GM12873 (cell line): ENCODE data around the gene EIF1AD.

Experiments used
- CTCF ChIP-seq: IDR thresholded peaks from 2 replicates; pipeline ENCODE4 v1.5.1; 2012; ENCODE audit warnings: low read depth, mild to moderate bottlenecking, moderate library complexity, low read length, control low read depth; ENCODE audit not compliant: insufficient read depth; ENCODE audit errors: missing control alignments

The EIF1AD gene

GRCh38 chr11:66035653-66036333 lies 33.8 kb upstream of the EIF1AD start:
- no peak for TF ChIP-seq CTCF

GRCh38 chr11:66032957-66033735 lies 31.2 kb upstream of the EIF1AD start:
- no peak for TF ChIP-seq CTCF

GRCh38 chr11:66026017-66026529 lies 24.1 kb upstream of the EIF1AD start, which contains the start of gene CATSPER1:
Gene CATSPER1 (minus strand): TSS chr11:66026479. CDS start chr11:66026379, 100 bp downstream.
- no peak for TF ChIP-seq CTCF

- peak; percentile 90 for TF ChIP-seq CTCF
Measured at GRCh38 chr11:66022401-66023185, 20.6 kb upstream of the EIF1AD start.

GRCh38 chr11:66020618-66021357 lies 18.8 kb upstream of the EIF1AD start:
- no peak for TF ChIP-seq CTCF

GRCh38 chr11:66020212-66020611 lies 18.3 kb upstream of the EIF1AD start:
- TF ChIP-seq CTCF = no peak
